Measurements from ENCODE around the gene CNPPD1.

CNPPD1 gene

DNA sequence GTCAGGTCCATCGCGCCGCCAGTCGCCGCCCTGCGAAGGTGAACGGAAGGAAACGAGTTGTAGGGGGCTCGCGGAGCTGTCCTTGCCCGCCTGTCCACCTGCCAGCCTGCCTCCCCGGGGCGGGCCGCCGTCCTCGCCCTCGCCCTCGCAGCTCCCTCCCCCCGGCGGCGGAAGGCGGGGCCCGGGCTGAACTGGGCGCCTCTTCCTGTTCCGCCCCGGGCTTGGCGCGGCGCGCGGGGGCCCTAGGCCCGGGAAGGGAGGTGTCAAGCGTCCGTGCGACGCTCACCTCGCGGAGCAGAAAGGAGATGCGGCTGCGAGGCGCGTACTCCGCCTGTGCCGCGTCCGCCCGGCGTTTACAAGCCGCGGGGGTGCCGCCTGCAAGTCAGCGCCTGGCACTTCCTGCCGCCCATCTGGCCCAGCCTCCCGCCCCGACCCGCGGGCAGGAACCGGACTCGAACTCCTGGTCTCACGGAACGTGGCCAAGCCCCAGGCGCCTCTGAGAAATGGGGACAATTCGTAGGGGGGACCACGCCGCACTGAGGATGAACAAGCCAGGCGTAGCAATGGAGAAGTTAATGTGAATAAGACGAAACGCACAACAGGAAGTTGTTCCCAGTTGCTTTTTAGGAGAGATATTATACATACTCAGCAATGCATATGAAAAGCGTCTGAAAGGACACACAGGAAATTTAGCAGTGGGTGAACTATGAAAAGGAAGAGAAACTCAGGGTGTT, at the start of gene CNPPD1:
TSS of gene CNPPD1 (minus strand) at position 108 of the 734 bp plus-strand sequence. CDS start at position 11, 97 bp downstream.
- peak; percentile 92 for DNase-seq

DNA sequence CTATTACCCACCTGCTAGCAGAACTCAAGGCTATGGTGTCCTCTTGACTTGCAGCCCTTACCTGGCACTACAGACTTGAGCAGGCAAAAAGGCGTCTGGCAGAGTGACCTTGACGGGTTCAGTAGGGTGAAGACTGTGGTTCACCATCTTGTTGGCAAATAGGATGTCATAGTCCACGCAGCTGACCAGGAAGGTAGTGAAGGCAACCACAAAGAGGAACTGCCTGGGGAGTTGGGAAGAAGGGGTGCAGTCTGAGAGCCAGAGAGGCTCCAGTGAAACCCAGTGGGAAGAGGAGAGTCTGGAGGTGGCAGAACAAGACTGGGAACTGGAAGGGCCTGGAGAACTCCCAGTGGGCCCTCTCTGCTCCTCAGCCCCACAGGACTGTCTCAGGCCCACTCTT, 48.6 kb upstream of the CNPPD1 start:
- DNase-seq, result peak; percentile 49

DNA sequence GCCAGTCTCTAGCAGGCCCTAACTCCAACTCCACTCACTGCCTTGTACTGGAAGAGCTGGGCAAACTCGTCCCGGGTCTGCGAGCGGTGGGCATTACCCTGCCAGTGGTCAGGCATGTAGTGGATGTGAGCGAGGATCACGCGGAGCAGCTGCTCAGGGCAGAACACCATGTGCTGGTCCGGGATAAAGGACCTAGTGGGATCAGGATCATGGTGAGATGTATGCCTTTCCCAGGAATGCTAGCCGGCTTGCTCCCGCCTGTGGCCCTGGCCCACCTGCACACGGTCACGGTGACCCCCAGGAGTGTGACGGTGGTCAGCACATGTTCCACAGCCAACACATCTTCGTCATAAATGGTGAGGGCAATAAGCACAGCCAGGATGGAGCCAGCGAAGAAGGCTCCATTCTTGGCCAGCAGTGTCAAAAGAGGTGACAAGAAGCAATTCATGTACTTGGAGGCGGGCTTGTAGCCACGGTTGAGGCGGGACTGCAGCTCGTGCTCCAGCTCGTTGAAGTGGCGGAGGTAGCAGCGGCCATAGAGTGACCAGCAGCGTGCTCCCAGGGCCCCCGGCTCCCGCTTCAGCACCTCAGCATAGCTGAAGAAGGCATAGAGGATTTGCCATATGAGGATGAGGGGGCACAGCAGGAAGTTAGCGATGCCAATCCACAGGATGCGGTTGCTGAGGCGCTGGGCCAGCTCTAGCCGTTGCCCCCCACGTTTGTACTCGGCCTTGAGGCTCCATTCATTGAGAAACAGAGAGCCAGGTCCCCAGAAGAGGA, 47.3 kb upstream of the CNPPD1 start:
- no peak for DNase-seq

DNA sequence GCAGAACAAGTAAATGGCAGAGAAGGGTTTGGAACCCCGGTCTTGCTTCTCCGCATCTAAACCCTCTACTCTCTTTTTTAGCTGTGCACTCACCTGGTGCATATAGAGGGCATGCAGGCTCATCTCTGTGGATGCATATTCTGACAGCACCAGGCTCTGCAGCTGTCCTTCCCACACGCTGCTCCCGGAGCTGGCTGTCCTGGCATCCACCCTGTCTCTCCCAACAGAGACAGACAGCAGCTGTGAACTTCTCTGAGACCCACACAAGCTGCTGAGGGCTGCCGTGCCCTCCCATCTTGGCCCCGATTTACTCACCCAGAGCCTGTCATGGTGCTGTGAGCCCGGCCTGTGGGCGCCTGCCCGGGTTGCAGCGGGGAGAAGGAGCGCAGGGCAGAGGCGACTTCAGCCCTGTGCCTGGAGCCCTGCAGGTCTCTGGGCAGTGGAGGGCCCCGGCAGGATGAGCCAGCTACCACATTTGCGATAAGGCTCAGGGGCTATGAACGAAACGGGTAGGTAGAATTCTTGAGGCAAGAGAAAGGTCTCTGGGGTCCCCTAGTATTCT, 45.3 kb upstream of the CNPPD1 start:
- no peak for DNase-seq

DNA sequence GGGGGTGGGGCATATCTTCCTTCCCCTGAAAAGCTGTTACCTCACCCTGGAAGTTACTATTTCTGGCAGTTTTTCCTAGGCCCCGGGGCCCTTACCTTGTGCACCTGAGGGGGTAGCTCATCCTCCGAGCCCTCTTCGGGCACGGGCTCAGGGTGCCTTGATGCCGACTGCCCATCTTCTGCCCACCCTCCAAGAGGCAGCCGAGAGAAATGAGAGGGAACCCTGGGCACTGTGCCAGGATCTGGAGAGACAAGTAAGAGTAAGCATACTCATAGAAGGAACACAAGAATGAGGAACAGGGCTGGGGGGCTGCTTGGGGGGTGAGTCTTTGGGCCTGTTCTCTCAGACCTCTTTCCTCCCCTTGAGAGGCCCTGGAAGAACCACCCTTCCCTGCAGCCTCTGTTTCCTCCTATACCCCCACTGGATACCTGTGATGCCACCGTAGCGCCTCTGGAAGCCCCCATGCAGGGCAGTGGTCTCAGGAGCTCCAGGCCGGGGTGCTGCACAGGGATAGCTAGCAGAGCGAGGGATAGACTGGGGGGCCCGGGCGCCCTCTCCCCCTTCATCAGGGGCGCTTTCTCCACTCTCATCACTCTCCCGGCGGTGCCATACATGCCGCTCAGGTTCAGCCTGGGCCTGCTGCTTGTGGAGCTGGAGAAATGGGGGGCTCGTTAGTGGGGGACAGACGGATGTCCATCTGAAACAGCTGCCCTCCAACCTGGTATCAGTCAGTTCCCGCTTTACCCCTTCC, 44.1 kb upstream of the CNPPD1 start:
- no peak for DNase-seq

DNA sequence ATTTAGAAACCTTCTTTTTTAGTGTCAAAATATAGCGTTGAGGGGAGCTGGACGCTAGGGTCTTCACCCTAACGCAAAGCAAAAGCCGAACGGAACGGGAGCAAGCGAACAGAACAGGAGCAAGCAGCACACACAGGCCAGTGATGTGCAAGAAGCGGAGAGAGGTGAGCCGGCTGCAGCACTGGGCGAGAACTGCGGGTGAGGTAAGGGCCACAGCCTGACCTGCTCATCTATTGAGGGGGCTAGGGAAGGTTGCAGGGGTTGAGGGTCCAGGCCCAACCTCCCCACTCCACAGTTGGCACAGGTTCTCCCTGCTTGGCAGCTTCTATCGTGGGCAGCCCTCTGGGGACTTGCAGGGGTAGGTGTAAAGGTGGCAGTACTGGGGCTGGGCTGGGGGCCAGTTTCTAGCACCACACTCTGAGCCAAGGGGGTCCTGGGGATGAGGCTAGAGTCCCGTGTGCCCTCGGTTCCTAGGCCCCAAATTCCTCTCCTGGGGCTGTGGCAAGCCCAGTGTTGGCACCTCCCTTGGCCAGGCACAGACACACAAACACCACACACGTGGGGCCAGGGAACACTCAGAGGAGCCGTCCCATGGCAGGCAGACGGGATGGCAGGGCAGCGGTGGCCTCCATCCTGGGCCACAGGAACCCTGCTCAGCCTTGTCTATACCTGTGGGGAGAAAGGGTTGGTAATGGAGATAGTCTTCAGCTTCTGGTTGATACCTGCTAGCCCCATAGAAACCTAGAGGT, 43.2 kb upstream of the CNPPD1 start:
- no peak for DNase-seq

DNA sequence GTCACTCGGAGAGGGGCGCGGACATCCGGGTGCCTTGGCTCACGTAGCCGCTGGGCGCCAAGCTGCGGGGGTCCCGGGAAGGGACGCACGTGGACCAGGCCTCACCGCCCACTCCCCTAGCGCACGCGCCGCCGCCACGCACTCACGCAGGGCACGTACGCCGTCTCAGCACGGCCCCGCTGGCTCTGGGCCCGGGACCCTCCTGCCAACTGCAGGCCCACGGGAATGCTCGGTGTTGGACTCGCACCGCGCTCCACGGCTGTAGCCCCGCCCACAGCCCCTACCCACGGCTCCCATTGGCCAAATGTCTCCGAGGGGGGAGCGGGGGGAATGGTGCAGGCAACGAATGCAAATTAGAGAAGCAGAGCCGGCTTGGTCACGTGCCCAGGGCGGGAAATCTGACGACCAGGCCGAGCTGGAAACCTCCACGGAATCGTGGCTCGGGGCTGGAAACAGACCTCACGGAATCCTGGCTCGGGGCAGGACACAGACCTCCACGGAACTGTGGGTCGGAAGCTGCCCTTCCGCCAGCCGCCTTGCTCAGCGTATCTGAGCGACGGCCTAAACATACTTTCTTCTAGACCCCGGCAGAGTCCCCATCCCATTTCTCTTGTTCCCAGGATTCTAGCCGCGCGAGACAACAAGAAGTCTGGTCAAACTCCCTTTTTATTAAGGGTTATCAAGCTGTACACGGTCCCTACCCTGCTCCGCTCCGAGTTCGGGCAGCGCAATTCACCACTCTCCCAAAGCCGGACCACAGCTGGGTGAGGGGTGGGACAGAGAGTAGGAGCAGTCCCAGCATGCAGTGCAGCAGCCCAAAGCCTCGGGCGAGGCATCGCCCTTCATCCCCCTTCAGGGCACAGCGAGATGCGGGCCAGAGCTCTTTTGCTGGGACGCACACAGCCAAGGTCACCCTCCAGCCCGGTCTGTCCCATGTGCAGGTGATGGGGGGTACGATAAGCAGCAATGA, 42.3 kb upstream of the CNPPD1 start, which contains the start of gene ABCB6:
TSS of gene ABCB6 (minus strand) at position 227 of the 970 bp plus-strand sequence. CDS start 285 bp downstream, outside the sequence.
- peak; percentile 97 for DNase-seq

DNA sequence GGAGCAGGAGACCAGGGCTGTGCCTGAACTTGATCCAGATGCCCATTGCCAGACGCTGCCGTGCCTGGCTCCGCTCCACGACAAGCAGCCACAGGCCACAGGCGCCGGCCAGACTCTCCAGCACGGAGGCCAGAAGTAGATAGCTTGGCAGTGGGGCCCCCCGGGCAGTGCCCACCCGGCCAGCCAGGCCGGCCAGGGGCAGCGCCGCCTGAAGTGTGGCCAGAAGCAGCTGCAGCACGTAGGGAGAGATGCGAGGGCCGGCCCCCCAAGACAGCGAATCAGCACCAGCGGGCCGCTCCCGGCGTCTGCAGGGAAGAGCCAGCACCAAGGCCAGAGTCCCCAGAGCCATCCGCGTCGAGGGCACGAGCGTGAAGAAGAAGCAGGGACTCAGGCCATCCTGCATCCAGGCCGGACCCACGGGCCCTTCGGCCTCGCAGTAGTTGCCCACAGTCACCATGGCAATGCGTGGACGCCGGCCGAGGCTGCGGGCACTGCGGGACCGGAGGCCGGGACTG, 41.5 kb upstream of the CNPPD1 start:
- DNase-seq, result peak; percentile 70

DNA sequence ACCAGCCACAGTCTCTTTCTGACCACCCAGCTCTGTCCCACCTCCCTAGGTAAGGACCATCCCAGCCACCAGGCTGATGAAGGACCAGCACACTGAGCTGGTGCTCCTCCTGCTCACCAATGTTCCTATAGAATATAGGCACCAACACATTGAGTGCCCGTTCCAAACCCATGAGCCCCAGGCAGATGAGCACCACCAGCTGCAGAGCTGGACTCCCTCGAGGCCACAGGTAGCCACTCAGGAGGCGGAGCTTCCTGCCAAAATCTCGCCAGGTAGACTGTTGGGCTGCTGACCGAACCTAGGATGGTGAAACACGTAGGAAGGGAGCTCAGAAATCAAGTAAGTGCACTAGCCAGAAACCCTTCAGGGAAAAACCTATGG, 39.8 kb upstream of the CNPPD1 start:
- no peak for DNase-seq

DNA sequence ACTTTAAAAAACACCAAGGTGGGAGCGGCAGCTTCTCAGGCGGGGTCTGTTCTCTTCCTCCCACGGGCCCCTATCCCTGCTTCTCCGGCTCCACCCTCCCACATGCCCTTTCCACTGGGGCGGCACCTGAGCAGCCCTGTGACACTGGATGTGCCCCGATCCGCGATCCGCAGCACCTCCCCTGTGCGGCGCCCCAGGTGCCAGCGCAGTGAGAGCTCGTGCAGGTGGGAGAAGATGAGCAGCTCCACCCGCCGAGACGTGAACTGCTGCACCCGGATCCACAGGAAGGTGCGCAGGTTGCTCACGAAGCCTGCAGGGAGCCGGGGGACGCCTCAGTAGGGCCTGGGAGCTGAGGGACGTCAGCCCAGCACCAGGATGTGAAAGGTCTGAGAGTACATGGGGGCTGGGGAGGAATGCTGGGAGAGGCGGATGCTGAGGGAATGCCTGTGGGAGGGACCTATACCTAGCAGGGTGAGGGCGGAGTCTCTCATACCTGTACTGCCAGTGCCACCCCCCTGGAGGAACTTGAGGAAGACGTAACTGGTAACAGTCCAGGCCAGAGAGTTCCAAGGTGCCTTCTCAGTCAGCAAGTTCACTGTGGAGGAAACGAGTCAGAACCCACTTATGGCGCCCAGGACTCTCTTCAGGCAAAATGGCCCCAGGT, 39.3 kb upstream of the CNPPD1 start:
- no peak for DNase-seq

DNA sequence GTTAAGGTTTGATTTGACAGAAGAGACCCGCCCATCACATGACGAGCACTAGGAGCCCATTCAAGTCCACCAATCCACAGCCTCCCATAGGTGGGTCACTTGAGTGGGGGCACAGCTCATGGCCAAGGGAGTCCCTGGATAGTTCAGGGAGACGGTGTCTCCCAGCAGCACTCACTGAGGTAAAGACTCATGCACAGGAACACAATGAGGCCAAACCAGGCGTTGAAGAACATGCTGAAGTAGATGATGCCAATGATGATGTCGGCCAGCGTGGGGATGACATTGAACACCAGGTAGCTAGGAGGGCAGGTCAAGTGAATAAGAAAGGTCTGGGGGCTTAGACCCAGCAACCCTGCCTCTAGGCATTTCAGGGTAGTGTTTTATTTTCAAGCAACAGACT, 38.1 kb upstream of the CNPPD1 start:
- DNase-seq, result no peak

DNA sequence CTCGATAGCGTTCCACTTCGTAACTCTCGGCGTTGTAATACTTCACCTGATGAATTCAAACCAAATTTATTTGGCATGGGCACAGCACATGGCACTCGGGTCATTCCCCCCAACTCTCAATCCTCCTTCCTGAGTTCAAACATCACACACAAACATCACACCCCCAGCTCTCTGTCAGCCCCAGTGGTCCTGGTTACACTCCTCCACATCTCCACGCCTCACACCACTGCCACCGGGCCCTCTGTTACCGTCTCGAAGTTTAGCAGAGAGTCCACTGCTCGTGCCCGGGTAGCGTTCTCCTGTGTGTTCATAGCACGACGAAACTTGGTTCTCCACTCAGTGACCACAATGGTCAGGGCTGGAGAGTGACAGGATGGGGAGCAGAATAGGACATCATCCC, 37.4 kb upstream of the CNPPD1 start:
- DNase-seq, result no peak

DNA sequence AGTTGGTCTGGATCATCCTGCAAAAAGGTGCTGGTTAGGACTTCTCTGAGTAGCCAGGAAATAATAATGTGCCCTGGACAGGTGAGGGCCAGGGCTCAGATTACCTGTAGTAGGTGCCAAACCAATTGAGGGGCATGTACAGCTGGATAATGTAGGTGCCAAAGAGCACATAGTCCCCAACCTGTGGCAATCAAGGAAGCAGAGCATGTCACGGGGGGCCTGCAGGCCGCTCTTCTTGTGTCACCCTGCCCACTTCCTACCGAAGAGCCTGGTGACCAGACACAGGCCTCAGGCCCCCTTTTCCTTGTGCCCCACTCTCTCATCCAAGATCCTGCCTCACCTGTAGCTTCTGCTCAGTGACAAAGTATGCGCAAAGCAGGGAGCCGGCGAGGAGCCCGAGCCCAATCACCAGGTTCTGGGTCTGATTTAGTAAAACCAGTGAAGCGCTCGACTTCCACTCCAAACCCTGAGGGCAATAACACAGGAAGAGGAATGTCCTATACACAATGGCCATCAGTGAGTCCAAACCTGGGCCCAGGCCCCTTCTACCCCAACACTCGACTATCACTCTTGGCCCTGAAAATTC, 36.9 kb upstream of the CNPPD1 start:
- DNase-seq, result no peak

DNA sequence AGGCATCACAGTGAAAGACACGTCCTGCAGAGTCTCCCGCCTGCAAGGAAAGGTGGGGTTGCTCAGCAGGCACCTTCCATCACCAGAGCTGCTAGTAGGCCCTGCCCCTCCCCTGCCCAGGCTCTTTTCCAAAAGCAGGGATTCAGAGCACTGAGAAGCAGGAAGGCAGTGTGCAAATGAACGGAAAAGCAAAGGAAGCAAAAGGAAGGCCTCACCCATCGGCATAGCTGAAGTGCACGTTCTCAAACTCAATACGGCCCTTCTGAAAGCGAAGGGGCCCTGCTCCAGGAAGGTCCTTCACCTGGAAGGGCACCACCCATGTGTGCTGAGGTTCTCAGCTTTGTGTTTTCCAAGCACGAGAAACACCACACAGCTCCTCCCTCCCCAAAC, 36.3 kb upstream of the CNPPD1 start:
- no peak for DNase-seq

DNA sequence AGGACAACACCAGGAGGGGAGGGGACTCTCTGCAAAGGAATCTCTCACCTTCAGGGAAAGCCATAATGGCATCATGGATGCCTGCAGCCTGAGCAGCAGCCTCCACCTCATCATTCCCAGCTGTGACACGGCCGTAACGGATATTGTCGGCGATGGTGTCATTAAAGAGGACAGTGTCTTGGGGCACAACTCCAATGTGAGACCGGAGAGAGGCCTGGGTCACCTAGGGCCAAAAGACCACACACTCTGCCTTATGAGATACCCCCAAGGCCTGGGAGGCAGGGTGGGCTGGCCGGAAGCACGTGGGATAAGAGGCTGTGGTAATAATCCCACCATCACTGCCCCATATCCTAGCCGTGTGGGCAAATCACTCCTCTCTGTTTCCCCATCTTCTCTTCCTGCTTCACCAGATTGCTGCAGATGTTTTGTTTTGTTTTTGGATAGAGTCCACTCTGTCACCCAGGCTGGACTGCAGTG, 34.2 kb upstream of the CNPPD1 start:
- no peak for DNase-seq

DNA sequence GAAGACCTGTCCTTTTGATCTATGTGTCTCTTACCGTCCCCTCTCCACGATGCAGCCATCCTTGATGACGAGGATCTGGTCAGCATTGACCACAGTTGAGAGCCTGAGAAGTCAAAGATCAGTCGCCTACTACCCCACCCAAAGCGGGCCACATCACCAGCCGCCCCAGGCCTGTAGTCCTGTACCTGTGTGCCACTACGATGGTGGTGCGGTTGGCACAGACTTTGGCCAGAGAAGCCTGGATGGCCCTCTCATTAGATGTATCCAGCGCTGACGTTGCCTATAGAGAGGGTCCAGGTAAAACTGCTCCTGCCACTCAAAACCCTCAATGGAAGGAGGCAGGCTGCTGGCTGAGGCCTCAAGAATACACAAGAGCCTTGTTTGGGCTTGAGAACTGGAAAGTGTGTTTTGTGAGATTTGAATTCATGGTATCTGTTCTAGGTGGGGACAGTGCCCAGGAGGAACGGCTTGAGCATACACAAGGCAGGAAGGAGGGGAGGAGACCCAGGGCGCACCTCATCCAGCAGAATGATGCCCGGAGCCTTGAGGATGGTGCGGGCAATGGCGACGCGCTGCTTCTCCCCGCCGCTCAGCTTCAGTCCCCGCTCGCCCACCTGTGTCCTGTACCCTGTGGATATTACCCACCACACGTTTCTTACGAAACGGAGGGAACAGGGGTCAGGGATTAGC, 33.6 kb upstream of the CNPPD1 start:
- DNase-seq, result no peak

DNA sequence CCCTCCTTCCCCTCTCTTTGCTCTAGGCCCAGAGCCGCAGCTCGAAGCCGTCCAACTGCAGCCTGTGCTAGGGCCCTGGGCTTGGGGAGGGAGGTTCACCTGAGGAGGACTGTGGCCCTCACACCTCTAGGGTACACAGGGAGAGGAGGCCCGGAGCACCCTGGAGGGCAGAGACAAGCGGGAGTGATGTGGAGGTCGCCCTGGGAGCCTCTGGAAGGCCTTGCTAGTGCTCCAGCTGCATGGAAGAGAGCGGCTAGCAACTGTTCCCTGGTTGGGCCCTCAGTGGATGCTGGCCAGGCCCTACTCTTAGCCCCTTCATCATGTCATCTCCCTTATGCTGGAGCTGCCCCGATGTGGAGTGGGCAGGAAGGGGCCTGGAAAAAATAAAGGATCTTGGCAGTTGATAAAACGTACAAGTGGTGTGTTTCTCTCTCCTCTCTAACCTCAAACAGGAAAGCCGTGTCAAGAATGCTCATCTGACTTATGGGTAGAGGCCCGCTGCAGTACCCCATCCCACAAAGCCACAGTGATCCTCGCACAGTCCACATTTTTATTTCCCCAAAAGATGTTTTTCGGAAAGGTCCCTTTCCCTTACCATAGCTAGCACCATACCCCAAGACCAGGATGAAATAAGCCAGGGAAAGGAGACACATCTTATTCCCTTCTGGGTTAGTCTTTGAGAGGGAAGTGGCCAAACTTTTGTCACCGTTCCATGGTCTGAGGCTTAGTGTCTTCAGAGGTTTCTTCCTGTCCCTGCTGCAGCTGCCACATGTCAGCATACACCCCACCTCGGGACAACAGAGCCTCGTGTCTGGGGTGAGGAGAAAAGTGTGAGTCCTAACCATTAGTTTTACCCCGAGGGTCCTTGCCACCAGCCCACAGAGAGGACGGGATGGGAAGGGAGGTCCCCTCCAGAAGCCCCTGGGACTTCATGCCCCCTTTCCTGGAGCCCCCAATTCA, 32.8 kb upstream of the CNPPD1 start:
- peak; percentile 49 for DNase-seq
